ENCODE measurements around the gene SEPHS2. TPM values are rescaled to one million over a fixed set of nuclear protein-coding genes. Genes with fewer than 3 reads are reported as not detected.

Gene SEPHS2
- total and polyA plus RNA-seq, 2 of the 8 experiments (the other 6 are each of a cell fraction or from before 2014, with no cell fraction given): 28.2 to 61.8 TPM

GRCh38 chr16:30406795-30407101 lies 38.9 kb downstream of the SEPHS2 start:
- H3K9ac ChIP-seq (replicated peaks in 1 of 4; ENCODE audit: extremely low read depth in 1 of 4, low read depth in 3 of 4, low read length in 3 of 4): peak overlapping the region in 3 of 4 experiments; percentile 43 to 85 (median 78); a peak in 6 of 7 replicates
- POLR2A ChIA-PET (ENCODE audit: partially characterized antibody): interaction anchor here (0.6 to 5.1 kb wide), 15 partner anchors 8 to 203 kb away, joined by 3 to 61 read pairs (median 5); partner anchors contain the start of genes CD2BP2, ZNF48, ZNF688 and ZNF689
- H2AK5ac ChIP-seq (ENCODE audit: low read depth, low read length): no peak overlapping the region
- H3K4me3 ChIP-seq (ENCODE audit: extremely low read depth in 1 of 4, insufficient read depth in 2 of 4, low read depth in 3 of 4, low read length in 4 of 4): peak overlapping the region; percentile 74 to 85 (median 81)
- H2BK20ac ChIP-seq (ENCODE audit: low read length): 0 out of 2 replicates have a peak overlapping the region, but pooled peaks have one; percentile 29
- peaks cover 0 to 8% of the 10 kb centered on the region in 2 experiments; a peak in 2 of 4 replicates for H3K79me2 ChIP-seq (ENCODE audit: control insufficient read depth in 1 of 2, insufficient read depth in 2 of 2, low read length in 2 of 2)
- 0 out of 2 replicates have a peak overlapping the region, but pooled peaks have one; percentile 2 for H2BK12ac ChIP-seq (ENCODE audit: low read depth, low read length)
- H2BK15ac ChIP-seq (ENCODE audit: low read length): no peak overlapping the region
- H3K36me3 ChIP-seq (ENCODE audit: control insufficient read depth in 2 of 4, insufficient read depth in 4 of 4, low read length in 3 of 4): peaks cover 0 to 8% (median 2%) of the 10 kb centered on the region in 4 experiments; a peak in 4 of 8 replicates
- peak overlapping the region; percentile 98 for H2AFZ ChIP-seq (ENCODE audit: low read length)
- peaks cover 0 to 16% of the 10 kb centered on the region in 2 experiments for H4K20me1 ChIP-seq (replicated peaks in 1 of 2; ENCODE audit: control insufficient read depth in 1 of 2, insufficient read depth in 2 of 2, low read length in 2 of 2)
- no peak overlapping the region for H3K23ac ChIP-seq (ENCODE audit: insufficient read length)
- H3K14ac ChIP-seq (ENCODE audit: insufficient read length): no peak overlapping the region
- H3K4ac ChIP-seq (replicated peaks; ENCODE audit: insufficient read length, low read depth, low read length): no peak overlapping the region
- peak overlapping the region; percentile 82 to 97 for H3K4me2 ChIP-seq (ENCODE audit: insufficient read depth in 1 of 2, low read depth in 2 of 2, low read length in 2 of 2)
- no peaks in the 10 kb centered on the region for H3K9me3 ChIP-seq (ENCODE audit: insufficient read depth in 2 of 2, low read depth in 1 of 2, low read length in 1 of 2)
- H3K79me1 ChIP-seq (ENCODE audit: low read depth, low read length): peaks cover 5% of the 10 kb centered on the region; the same call in 1 of the 2 replicates
- FAIRE-seq: no peak
- H4K5ac ChIP-seq (ENCODE audit: insufficient read length, low read depth, low read length): peak overlapping the region; percentile 64
- CTCF ChIA-PET (ENCODE audit: partially characterized antibody): interaction anchor here (0.7 to 2.9 kb wide), 10 partner anchors 10 to 287 kb away, joined by 3 to 20 read pairs (median 4); partner anchors contain the start of genes DCTPP1 and ZNF48
- TF ChIP-seq CTBP2 (IDR thresholded peaks at IDR 0.05; ENCODE audit: borderline replicate concordance, insufficient read depth, insufficient read length, low read length) (no peak), KDM1A (IDR thresholded peaks at IDR 0.05; ENCODE audit: borderline replicate concordance, low read length) (peak; percentile 12; the same call in 1 of the 2 replicates), BACH1 (IDR thresholded peaks at IDR 0.05; ENCODE audit: low read length) (no peak), CBX5 (IDR thresholded peaks at IDR 0.05; ENCODE audit: low read depth, low read length) (no peak), CTCF (IDR thresholded peaks at IDR 0.05; ENCODE audit: control extremely low read depth in 1 of 3, insufficient read depth in 1 of 3, low read depth in 1 of 3, low read length in 3 of 3) (no peak), SP2 (IDR thresholded peaks at IDR 0.05; ENCODE audit: low read length) (no peak), SRF (IDR thresholded peaks at IDR 0.05; ENCODE audit: low read depth, low read length) (no peak)
- DNase-seq (ENCODE audit: low read depth in 1 of 2, low spot score in 2 of 2): no peak
- no peak overlapping the region for H4K91ac ChIP-seq (replicated peaks; ENCODE audit: insufficient read length, low read length)
- 38% methylated on average over 14 of the region's 14 CpGs; no CpG with 5 or more reads in 1 of the 2 experiments for WGBS, 2 experiments (ENCODE audit: extremely low coverage in 1 of 2, insufficient coverage in 1 of 2, insufficient read length in 1 of 2, insufficient replicate concordance in 2 of 2, low coverage in 1 of 2, low lambda C conversion rate in 2 of 2, missing lambda C conversion rate in 1 of 2)
- no peak overlapping the region; the same call in 1 of the 2 replicates for H3K27ac ChIP-seq (ENCODE audit: low read depth, low read length)
- peak overlapping the region; percentile 81 for H3K18ac ChIP-seq (ENCODE audit: extremely low read depth, low read length)
- no peak overlapping the region for H3K56ac ChIP-seq (replicated peaks; ENCODE audit: insufficient read length, low read depth, low read length)
- no peak overlapping the region; the same call in 1 of the 2 replicates for H4K8ac ChIP-seq (ENCODE audit: extremely low read depth, insufficient read depth, low read length)
- H3K23me2 ChIP-seq (ENCODE audit: low read depth, low read length): peaks cover 12% of the 10 kb centered on the region
- no peaks in the 10 kb centered on the region; a peak in 1 of 7 replicates for H3K27me3 ChIP-seq (replicated peaks in 1 of 4; ENCODE audit: control insufficient read depth in 3 of 4, extremely low read depth in 1 of 4, insufficient read depth in 3 of 4, low read length in 3 of 4)
- H3K4me1 ChIP-seq (replicated peaks in 1 of 4; ENCODE audit: control insufficient read depth in 3 of 4, insufficient read depth in 4 of 4, low read length in 3 of 4): peaks cover 3 to 12% (median 4%) of the 10 kb centered on the region in 4 experiments; a peak in 6 of 7 replicates
- no peak overlapping the region for H2BK120ac ChIP-seq (replicated peaks; ENCODE audit: low read depth, low read length)
- H2BK5ac ChIP-seq (ENCODE audit: low read depth, low read length): peak overlapping the region; percentile 12; the same call in 1 of the 2 replicates
